Activated naive CD4-positive, alpha-beta T cell treated with anti-CD3 and anti-CD28 coated beads, Interleukin-2, amount 50 U/mL, for 16 hours (primary cell): ENCODE results near the gene PHAF1.

Experiments used
- DNase-seq: peaks from one replicate; pipeline ENCODE4 v3.0.0-alpha.2; 2020

The PHAF1 gene

DNA sequence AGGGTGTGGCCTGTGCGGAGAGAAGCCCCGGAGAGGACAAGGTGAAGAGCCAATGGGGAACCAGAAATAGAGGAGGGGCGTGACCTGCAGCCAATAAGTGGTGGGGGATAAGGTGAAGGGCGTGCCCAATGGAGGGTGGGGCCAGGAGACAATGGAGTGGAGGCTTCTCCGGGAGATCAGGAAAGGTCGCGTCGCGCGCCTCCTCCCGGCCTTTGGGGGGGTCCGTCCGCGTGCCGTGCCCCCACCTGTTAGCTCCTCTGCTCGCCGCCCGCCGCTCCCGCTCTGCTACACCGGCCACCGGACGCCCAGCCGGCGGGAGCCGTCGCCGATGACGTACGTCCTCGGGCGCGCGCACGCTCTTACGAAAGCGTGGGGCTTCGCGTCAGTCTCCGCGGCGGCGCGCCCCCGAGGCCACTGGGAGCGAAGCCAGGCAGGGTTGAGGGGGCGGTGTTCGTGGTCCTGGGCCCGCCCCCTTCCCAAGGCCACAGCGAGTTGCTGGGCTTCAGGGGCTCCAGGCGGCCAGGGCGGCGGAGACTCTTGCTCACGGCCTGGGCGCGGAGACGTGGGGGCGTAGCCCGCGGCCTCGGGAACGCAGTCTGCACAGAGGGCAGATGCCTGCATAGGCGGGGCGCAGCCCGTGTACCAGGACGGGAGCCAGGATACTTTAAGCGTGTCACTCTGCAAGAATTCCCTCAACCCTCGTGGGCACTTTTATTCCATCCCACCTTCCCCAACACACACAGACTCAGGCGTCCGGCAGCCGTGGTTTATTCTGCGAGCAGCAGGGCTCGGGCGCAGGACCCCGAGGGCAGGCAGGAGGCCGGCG is 74.1 kb downstream of the PHAF1 start, which contains the start of gene MATCAP1:
Gene MATCAP1 (minus strand): TSS at position 337 of the 826 bp plus-strand sequence. CDS start 3,353 bp downstream, outside the sequence.
- DNase-seq: peak; percentile 94

GRCh38 chr16:67184453-67184994 is 74.8 kb downstream of the PHAF1 start:
- DNase-seq: no peak

GRCh38 chr16:67184995-67185650 is 75.4 kb downstream of the PHAF1 start:
- DNase-seq: peak; percentile 85

- no peak for DNase-seq
These were observed 76.0 kb downstream of the PHAF1 start for GRCh38 chr16:67185651-67186134.

- no peak for DNase-seq
These were observed 76.8 kb downstream of the PHAF1 start for GRCh38 chr16:67186550-67186950.

GRCh38 chr16:67187175-67187890 is 77.6 kb downstream of the PHAF1 start:
- no peak for DNase-seq

DNA sequence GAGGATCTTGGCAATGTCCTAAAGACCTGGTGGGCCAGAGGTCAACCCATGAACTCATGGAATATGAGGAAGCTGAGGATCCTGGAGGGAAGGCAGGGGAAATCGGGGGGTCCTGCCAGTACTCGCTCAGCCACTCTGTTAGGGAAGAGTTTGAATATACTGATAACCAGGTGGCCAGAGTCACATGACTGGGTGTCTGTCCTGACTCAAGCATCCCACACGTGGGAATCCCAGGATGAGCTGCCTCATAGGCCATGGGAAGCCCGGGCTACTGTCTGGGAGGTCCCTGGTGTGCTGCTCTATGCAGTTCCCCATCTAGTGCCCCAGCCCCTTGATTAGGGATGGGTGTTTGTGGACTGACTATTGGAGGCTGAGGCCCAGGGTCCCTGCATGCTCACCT is 78.6 kb downstream of the PHAF1 start:
- no peak for DNase-seq

GRCh38 chr16:67188798-67189197 is 79.1 kb downstream of the PHAF1 start:
- DNase-seq: no peak

DNA sequence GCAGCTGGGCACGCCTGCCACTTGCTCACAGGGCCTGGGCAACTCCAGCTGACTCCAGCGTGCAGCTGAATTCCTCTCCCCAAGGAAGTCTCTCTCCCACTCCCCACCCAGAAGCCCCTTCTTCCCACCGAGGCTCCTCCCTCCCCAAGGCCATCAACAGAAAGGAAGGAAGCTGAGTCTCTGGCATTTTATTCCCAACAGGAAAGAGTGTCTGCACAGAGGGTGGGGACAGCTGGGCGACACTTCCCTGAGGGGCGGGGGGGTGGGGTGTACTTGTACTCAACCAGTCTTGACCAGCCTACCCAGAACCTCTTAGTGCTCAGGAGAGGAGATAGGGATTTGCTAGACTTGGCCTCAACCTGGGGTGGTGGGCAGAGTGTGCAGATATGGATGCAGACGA is 80.3 kb downstream of the PHAF1 start, which contains the start of gene EXOC3L1:
Gene EXOC3L1 (minus strand): TSS at position 96 of the 400 bp plus-strand sequence. CDS start 460 bp downstream, outside the sequence.
- no peak for DNase-seq

DNA sequence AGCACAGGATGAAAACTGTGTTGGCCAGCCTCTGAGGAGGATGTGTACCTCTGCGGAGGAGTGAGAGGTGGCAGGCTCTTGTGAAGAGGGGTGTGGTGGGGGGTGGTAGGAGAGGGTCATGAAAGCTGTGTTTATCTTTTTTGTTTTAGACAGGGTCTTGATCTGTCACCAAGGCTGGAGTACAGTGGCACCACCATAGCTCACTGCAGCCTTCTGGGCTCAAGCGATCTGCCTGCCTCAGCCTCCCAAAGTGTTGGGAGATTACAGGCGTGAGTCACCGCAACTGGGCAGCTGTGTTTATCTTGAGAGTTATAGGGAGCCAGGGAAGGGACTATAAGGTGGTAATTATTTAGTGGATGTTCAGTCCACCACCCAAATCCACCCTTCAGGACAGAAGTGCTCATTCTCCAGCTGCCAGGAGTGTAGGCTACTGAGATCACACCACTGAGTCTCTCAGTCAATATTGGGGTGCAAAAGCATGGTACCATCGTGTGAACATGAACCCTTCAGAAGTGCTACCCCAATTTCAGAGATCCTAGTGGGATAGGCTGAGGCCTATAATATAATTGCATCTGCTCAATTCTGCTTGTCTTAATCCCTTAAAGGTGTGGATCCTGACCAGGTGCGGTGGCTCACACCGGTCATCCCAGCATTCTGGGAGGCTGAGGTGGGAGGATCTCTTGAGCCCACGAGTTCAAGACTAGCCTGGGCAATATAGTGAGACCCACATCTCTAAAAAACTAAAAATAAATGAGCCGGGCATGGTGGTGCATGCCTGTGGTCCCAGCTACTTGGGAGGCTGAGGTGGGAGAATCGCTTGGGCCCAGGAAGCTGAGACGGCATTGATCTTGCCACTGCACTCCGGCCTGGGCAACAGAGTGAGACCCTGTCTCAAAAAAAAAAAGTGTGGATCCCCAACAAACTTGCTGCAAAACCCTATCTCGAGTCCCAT is 81.0 kb downstream of the PHAF1 start:
- no peak for DNase-seq

GRCh38 chr16:67191411-67191994 is 81.8 kb downstream of the PHAF1 start:
- DNase-seq: no peak

- peak; percentile 86 for DNase-seq
These were observed 82.4 kb downstream of the PHAF1 start, which contains the start of gene E2F4 for GRCh38 chr16:67191995-67192681. E2F4 (plus strand) TSS chr16:67192155; CDS start chr16:67192228, 73 bp downstream.

- no peak for DNase-seq
These were observed 83.1 kb downstream of the PHAF1 start for GRCh38 chr16:67192781-67193361.

DNA sequence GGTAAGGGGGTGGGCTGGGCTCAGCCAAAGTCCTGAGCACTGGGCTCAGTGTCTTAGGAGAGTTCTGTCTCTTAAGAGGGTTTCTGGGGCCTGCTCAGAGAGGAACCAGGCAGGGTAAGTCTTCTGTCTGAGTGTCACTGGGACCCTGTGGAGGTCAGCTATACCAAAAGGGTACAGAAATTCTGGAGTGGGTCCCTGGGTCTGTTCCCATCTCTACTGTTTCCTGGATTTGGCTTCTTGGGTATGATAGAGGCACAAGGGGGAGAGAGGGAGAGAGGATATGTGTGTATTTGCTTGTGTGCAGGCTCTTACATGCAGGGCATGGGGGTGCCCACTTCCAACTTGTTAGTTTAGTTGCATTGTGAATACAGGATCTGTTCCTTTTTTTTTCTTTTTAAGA is 83.8 kb downstream of the PHAF1 start:
- no peak for DNase-seq

- no peak for DNase-seq
These were observed 84.5 kb downstream of the PHAF1 start for GRCh38 chr16:67194260-67194659.

- DNase-seq: no peak
These were observed 85.9 kb downstream of the PHAF1 start for GRCh38 chr16:67195676-67196075.

GRCh38 chr16:67196881-67197280 is 87.1 kb downstream of the PHAF1 start:
- no peak for DNase-seq

GRCh38 chr16:67197704-67198103 is 88.0 kb downstream of the PHAF1 start:
- DNase-seq: no peak
